ENCODE measurements around the gene SERF2. TPM values are rescaled to one million over a fixed set of nuclear protein-coding genes. Genes with fewer than 3 reads are reported as not detected.
"Not testable (repeated sequence)": the region's sequence is repeated elsewhere in the genome, so short reads cannot be mapped to it uniquely, and the experiment has no call there.

SERF2 gene
- 100 to 1,000 TPM; 907 to 928 TPM for total RNA-seq

DNA sequence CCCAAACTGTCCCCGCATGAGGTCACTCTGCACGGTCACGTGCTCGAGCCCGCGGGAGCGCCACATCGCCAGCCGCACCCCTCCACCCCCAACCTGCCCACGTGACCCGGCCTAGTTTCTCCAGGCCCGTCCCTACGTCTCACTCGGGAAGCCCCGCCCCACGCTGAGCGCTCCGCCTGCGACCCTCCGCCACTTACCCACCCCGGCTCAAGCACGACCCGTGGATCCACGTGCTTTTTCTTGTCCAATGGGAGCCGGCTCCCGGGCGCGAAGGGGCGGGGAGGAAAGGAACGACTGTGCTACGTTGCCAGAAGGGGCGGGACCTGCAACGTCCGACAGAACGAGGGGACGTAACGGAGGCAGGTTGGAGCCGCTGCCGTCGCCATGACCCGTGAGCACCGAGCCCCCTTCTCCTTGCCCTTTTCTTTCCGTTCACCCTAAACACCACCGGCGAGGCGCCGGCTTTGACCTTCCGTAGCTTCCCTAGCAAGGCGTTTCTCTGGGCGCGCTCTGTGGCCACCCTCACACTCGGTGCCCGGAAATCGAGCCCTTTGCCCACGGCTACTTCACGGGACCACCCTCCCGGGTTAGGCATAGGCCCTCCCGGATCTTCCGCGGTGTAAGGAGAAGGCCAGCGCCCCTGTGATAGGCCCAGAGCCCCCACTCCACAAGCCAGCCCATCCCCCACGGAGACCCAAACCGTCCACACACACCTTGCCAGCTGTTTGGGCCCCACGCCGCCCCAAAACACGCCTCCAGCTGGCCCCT, at the start of gene SERF2:
Gene SERF2 (plus strand): TSS at position 328 of the 768 bp plus-strand sequence. CDS start 57 bp downstream, at position 385.
- H3K9me3 Mint-ChIP-seq = no peaks in the 10 kb centered on the region
- no peaks in the 10 kb centered on the region for H3K27me3 Mint-ChIP-seq
- peaks cover 38% of the 10 kb centered on the region for H3K4me1 Mint-ChIP-seq
- CTCF ChIA-PET = interaction anchor here (0.6 to 1.2 kb wide), 5 partner anchors 10 to 416 kb away, joined by 3 to 7 read pairs (median 4); partner anchors contain the start of genes ELL3 and MFAP1
- POLR2A ChIA-PET = interaction anchor here (1.0 to 5.2 kb wide), 11 partner anchors 9 to 281 kb away, joined by 3 to 88 read pairs (median 6); partner anchors contain the start of genes ELL3, HYPK, MFAP1 and PDIA3
- peaks cover 49% of the 10 kb centered on the region for H3K36me3 Mint-ChIP-seq (ENCODE audit: low read depth)
- DNase-seq = peak; percentile 100
- H3K4me3 Mint-ChIP-seq = peak within 1 kb of the TSS; percentile 95
- peak within 1 kb of the TSS; percentile 95 for H3K27ac Mint-ChIP-seq

DNA sequence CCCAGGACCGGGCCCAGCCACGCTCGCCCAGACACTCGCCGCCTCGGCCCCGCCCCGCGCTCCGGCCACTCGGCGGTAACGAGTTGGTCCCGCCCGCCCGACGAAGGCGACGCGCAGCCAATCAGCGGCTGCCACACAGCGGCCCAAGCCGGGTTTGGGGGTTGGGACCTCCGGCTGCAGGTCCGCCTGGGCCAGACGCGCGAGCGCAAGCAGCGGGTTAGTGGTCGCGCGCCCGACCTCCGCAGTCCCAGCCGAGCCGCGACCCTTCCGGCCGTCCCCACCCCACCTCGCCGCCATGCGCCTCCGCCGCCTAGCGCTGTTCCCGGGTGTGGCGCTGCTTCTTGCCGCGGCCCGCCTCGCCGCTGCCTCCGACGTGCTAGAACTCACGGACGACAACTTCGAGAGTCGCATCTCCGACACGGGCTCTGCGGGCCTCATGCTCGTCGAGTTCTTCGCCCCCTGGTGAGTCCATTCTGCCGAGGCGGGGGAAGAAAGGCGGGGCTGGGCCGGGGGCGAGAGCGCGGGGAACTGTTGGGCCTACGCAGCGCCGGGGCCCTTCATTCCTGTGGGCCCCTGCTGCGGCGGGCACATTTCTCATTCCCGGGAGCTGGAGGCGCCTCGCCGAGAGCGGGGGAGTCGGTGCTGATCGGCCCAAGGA, 45.7 kb upstream of the SERF2 start, which contains the start of gene PDIA3:
Gene PDIA3 (plus strand): TSS at position 194 of the 658 bp plus-strand sequence. CDS start 102 bp downstream, at position 296.
- H3K9me3 Mint-ChIP-seq = not testable (repeated sequence)
- peak within 1 kb of the TSS; percentile 94 for H3K4me3 Mint-ChIP-seq
- POLR2A ChIA-PET = interaction anchor here (0.7 to 2.6 kb wide), 16 partner anchors 9 to 1138 kb away, joined by 3 to 15 read pairs (median 4); partner anchors contain the start of genes ELL3, HYPK, MFAP1 and SERF2

DNA sequence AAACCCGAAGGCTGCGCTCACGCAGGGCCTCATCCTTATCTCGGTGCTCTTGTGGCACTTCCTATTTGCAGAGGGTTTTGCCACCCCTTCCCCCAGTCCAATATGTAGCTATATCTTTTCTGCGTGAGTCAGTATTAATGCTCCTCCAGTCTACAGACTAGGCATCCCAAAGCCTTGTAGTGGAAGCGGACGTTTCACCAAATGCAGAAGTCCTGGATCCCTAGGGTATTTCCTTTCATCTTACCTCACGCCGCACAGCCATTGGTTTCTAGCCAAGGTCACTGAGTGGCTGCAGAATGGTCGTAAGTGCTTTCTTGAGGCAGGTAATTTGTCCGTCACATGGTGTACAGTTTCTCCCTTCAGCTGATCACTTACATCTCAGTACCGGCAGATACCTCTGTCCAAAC, 45.2 kb upstream of the SERF2 start:
- H3K4me3 Mint-ChIP-seq = peak overlapping the region; percentile 94
- peaks cover 37% of the 10 kb centered on the region for H3K4me1 Mint-ChIP-seq
- peak overlapping the region; percentile 91 for H3K27ac Mint-ChIP-seq
- POLR2A ChIA-PET = interaction anchor here (0.7 to 2.6 kb wide), 8 partner anchors 30 to 1139 kb away, joined by 3 to 15 read pairs (median 6); partner anchors contain the start of genes ELL3, MFAP1, SERF2 and WDR76
- H3K27me3 Mint-ChIP-seq, DNase-seq, H3K9me3 Mint-ChIP-seq: not testable (repeated sequence)
- H3K36me3 Mint-ChIP-seq (ENCODE audit: low read depth) = peaks cover 20% of the 10 kb centered on the region
- CTCF ChIA-PET = interaction anchor here (1.4 kb wide), 1 partner anchor 24 kb away, joined by 4 read pairs; no protein-coding TSS in a partner anchor

More for the DNA sequence above, 45.7 kb upstream of the SERF2 start, which contains the start of gene PDIA3:
- CTCF ChIA-PET = interaction anchor here (0.9 to 1.4 kb wide), 5 partner anchors 23 to 521 kb away, joined by 3 to 4 read pairs (median 3); no protein-coding TSS in a partner anchor
- H3K27ac Mint-ChIP-seq = peak within 1 kb of the TSS; percentile 91
- peaks cover 32% of the 10 kb centered on the region for H3K4me1 Mint-ChIP-seq
- peak; percentile 89 for DNase-seq
- H3K36me3 Mint-ChIP-seq (ENCODE audit: low read depth) = peaks cover 15% of the 10 kb centered on the region
- H3K27me3 Mint-ChIP-seq = not testable (repeated sequence)

DNA sequence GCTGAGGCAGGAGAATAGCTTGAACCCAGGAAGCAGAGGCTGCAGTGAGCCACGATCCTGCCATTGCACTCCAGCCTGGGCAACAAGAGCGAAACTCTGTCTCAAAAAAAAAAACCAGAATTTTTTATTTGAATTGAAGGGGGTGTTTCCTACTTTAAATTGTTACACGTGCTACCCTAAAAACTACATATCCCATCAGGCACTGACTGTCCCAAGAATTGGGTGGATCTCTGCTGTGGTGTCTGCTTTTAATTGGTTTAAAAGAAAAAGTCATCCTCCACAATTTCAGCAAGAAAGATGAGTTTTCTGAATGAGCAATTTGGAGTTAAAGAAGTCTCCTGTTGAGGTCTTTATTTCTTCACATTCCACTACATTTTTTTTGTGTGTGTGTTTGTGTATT, 43.7 kb upstream of the SERF2 start:
- DNase-seq = no peak
- H3K9me3 Mint-ChIP-seq = no peaks in the 10 kb centered on the region
- CTCF ChIA-PET = no interaction called here
- H3K4me1 Mint-ChIP-seq = peaks cover 44% of the 10 kb centered on the region
- POLR2A ChIA-PET = no interaction called here
- H3K27ac Mint-ChIP-seq = peak overlapping the region; percentile 27
- peak overlapping the region; percentile 94 for H3K4me3 Mint-ChIP-seq
- no peaks in the 10 kb centered on the region for H3K27me3 Mint-ChIP-seq
- peaks cover 29% of the 10 kb centered on the region for H3K36me3 Mint-ChIP-seq (ENCODE audit: low read depth)

DNA sequence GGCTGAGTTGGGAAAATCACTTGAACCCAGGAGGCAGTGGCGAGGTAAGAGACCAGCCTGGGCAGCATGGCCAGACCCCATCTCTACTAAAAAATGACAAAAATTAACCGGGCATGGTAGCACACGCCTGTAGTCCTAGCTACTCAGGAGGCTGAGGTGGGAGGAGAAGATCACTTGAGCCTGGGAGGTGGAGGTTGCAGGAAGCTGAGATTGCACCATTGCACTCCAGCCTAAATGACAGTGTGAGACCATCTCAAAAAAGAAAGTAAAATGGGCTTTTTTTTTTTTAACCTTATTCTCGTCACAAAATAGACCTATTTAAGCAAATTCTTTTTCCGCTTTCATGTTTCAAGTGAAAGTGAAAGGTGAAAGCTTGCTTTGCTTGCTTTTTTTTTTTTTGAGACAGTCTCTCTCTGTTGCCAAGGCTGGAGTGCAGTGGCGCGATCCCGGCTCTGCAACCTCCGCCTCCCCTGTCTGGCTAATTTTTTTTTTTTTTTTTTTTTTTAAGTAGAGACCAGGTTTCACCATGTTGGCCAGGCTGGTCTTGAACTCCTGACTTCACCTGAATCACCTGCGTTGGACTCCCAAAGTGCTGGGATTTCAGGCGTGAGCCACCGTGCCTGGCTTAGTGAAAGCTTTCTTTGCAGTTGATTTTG, 42.3 kb upstream of the SERF2 start:
- H3K27ac Mint-ChIP-seq = peak overlapping the region; percentile 83
- H3K4me3 Mint-ChIP-seq = peak overlapping the region; percentile 56
- no peaks in the 10 kb centered on the region for H3K27me3 Mint-ChIP-seq
- H3K36me3 Mint-ChIP-seq (ENCODE audit: low read depth) = peaks cover 40% of the 10 kb centered on the region
- ChIA-PET CTCF (interaction anchor here (0.6 to 0.8 kb wide), 4 partner anchors 19 to 404 kb away, joined by 3 to 5 read pairs (median 3); no protein-coding TSS in a partner anchor), POLR2A (interaction anchor here (0.6 to 2.3 kb wide), 7 partner anchors 24 to 783 kb away, joined by 3 to 16 read pairs (median 4); partner anchors contain the start of genes ELL3, HYPK, MFAP1 and SERINC4)
- DNase-seq = peak; percentile 60
- peaks cover 43% of the 10 kb centered on the region for H3K4me1 Mint-ChIP-seq
- H3K9me3 Mint-ChIP-seq = no peaks in the 10 kb centered on the region

DNA sequence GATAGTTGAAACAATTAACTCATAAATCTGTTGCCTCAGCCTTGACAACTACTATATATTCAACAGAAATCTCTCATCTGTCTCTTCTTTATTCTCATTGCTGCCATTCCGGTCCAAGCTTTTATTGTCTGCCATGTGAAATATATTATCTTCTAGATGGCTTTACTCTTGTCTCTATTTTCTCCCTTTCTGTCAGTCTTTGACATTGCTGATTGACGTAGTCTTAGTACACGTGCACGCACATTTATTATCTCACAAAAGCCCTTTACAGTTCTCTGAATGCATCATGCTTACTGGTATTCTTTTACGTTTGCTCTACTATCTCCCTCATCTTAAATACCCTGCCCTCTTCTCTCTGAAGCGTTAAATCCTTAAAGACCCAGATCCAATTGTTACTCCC, 40.2 kb upstream of the SERF2 start:
- ChIA-PET POLR2A (no interaction called here), CTCF (interaction anchor here (1.3 kb wide), 1 partner anchor 25 kb away, joined by 4 read pairs; the partner anchor contains the start of gene ELL3)
- Mint-ChIP-seq H3K4me1 (peaks cover 40% of the 10 kb centered on the region), H3K27ac (peak overlapping the region; percentile 4), H3K9me3 (no peaks in the 10 kb centered on the region), H3K4me3 (no peak overlapping the region), H3K36me3 (ENCODE audit: low read depth) (peaks cover 54% of the 10 kb centered on the region), H3K27me3 (no peaks in the 10 kb centered on the region)
- no peak for DNase-seq

DNA sequence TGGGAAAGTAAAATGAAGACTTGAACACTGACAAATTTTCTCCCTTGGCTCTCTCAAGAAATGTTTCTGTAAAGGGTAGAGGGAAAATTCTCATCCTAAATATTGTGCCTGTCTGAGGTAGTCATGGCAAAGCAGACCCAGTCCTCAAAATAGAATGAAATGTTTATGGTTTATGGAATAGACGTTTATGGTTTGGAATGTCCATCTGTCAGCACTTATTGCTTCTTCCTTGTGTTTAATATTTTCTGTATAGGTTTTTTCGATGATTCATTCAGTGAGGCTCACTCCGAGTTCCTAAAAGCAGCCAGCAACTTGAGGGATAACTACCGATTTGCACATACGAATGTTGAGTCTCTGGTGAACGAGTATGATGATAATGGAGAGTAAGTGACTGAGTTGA, 29.3 kb upstream of the SERF2 start:
- H3K27ac Mint-ChIP-seq = no peak overlapping the region
- H3K4me3 Mint-ChIP-seq = no peak overlapping the region
- no peaks in the 10 kb centered on the region for H3K27me3 Mint-ChIP-seq
- ChIA-PET POLR2A (no interaction called here), CTCF (no interaction called here)
- no peak for DNase-seq
- peaks cover 62% of the 10 kb centered on the region for H3K36me3 Mint-ChIP-seq (ENCODE audit: low read depth)
- no peaks in the 10 kb centered on the region for H3K9me3 Mint-ChIP-seq
- H3K4me1 Mint-ChIP-seq = no peaks in the 10 kb centered on the region

DNA sequence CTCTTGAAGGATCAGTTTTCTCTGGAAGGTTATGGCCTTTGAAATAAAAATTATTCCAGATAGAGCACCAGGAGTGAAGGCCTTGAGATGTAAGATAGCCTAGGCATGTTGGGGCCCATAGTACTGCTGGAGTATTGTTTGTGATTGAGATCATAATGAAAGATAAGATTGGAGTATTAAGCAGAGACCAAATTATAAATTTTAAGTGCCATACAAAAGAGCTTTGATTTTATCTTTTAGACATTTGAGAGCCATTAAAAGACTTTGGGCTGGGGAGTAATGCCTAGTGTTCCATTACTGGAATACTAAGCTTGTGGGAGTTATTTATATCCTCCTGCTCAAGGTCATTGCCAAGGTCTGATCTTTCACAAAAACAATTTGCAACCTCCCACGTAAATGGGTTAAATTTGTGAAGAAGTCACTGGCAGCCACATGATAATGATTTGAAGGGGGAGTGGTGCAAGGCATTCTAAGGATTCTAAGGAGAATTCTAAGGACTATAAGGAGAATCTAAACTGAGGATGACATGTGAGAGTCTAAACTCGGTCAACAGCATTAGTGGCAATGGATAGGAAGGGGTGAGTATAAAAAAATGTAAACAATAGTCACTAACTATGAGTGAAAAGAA, 28.2 kb upstream of the SERF2 start:
- ChIA-PET POLR2A (interaction anchor here (1.6 kb wide), 1 partner anchor 13 kb away, joined by 7 read pairs; the partner anchor contains the start of gene ELL3), CTCF (no interaction called here)
- Mint-ChIP-seq H3K36me3 (ENCODE audit: low read depth) (peaks cover 65% of the 10 kb centered on the region), H3K4me3 (no peak overlapping the region), H3K27ac (no peak overlapping the region), H3K4me1 (no peaks in the 10 kb centered on the region), H3K9me3 (no peaks in the 10 kb centered on the region), H3K27me3 (no peaks in the 10 kb centered on the region)
- no peak for DNase-seq

DNA sequence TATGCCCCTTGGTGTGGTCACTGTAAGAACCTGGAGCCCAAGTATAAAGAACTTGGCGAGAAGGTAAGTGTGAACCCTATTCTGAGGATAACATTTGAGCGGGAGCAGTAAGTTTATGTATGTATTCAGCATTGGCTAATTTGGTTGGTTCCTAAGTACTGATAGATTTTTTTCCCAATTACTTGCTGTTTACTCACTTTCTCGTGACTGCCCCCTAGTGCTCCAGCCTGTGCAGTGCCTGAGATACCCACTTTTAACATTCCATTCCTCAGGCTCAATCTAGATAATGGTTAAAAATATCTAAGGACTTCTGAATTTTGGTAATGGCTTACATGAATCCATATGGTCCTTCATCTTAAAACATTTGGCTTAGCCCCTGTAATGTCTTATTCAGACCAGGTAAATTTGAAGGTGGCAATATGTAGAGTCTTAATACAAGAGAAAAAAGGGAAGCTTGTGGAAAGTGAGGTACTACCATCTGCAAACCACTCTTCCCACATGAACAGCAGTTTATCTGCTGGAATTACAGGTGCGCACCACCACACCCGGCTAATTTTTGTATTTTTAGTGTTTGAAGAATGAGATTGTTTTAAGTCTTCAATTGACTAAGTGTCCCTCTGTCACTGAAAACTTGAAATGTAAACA, 22.4 kb upstream of the SERF2 start:
- CTCF ChIA-PET = interaction anchor here (1.0 to 1.6 kb wide), 9 partner anchors 14 to 329 kb away, joined by 3 to 5 read pairs (median 4); partner anchors contain the start of genes HYPK and PDIA3
- no peak overlapping the region for H3K4me3 Mint-ChIP-seq
- no peaks in the 10 kb centered on the region for H3K27me3 Mint-ChIP-seq
- H3K9me3 Mint-ChIP-seq = no peaks in the 10 kb centered on the region
- H3K36me3 Mint-ChIP-seq (ENCODE audit: low read depth) = peaks cover 70% of the 10 kb centered on the region
- H3K4me1 Mint-ChIP-seq = peaks cover 1% of the 10 kb centered on the region
- no peak overlapping the region for H3K27ac Mint-ChIP-seq
- peak; percentile 59 for DNase-seq
- POLR2A ChIA-PET = interaction anchor here (0.8 kb wide), 1 partner anchor 23 kb away, joined by 3 read pairs; no protein-coding TSS in a partner anchor

DNA sequence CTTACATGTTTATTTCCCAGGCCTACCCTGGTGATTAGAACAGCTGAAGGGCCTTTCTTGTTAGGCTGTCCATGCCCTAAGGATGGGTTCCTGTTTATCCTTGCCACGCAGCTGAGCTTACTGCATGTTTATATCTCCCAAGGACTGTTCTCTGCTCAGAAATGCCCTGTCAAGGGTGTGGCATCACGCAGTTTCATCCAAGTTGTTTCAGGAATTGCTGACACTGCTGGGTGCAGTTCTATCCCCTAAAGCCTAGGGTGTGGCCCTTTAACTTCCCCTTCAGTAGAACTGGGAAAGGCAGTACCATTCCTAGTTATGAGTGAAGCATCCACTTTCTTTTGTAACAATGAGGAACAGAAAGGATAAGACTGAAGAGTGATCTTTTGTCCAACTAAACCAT, 20.3 kb upstream of the SERF2 start:
- no peak for DNase-seq
- ChIA-PET CTCF (interaction anchor here (0.6 to 1.2 kb wide), 3 partner anchors 18 to 961 kb away, joined by 3 read pairs; no protein-coding TSS in a partner anchor), POLR2A (interaction anchor here (1.1 to 1.4 kb wide), 2 partner anchors 18 to 26 kb away, joined by 3 to 4 read pairs; no protein-coding TSS in a partner anchor)
- Mint-ChIP-seq H3K4me1 (peaks cover 3% of the 10 kb centered on the region), H3K4me3 (no peak overlapping the region), H3K27me3 (no peaks in the 10 kb centered on the region), H3K36me3 (ENCODE audit: low read depth) (peaks cover 53% of the 10 kb centered on the region), H3K27ac (no peak overlapping the region), H3K9me3 (no peaks in the 10 kb centered on the region)

DNA sequence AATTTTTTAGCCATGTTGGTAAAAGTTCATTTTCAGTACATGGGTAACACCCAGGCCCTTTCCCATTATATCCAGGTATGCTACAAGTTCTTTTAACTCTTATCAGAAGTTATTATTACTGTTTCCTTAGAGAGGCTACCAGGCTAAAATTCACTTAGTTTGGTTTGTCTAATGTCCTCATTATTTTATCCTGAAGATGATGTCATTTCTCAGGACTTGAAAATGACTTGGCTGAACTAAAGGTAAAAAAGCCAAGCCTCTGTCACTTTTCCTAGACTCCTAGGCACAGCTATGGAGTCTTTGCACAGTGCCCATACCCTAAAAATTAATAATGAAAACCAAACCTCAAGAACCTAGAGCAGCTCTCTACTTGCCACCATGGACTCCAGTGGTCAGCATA, 19.5 kb upstream of the SERF2 start:
- DNase-seq = no peak
- ChIA-PET POLR2A (interaction anchor here (1.1 to 1.4 kb wide), 2 partner anchors 19 to 27 kb away, joined by 3 read pairs; partner anchors contain the start of gene SERF2), CTCF (no interaction called here)
- Mint-ChIP-seq H3K4me1 (peaks cover 10% of the 10 kb centered on the region), H3K36me3 (ENCODE audit: low read depth) (peaks cover 51% of the 10 kb centered on the region), H3K27me3 (no peaks in the 10 kb centered on the region), H3K27ac (no peak overlapping the region), H3K9me3 (no peaks in the 10 kb centered on the region), H3K4me3 (no peak overlapping the region)

Measured in activated CD4-positive, alpha-beta memory T cell treated with anti-CD3 and anti-CD28 coated beads, Interleukin-2, amount 10 ng/mL, durations not matched to agents 7 days and 5 days (primary cell).